ENCODE measurements around the gene NTRK3. TPM values are rescaled to one million over a fixed set of nuclear protein-coding genes. Genes with fewer than 3 reads are reported as not detected.

The NTRK3 gene
- total and polyA plus RNA-seq, 2 of the 8 experiments (the other 6 are each of a cell fraction or from before 2014, with no cell fraction given): 4.5 to 6.8 TPM

GRCh38 chr15:87826119-87826747 lies 430.3 kb downstream of the NTRK3 start (continued):
- TF ChIP-seq CHD7 (IDR thresholded peaks at IDR 0.05; ENCODE audit: insufficient replicate concordance, low read length): no peak
